Choroid plexus epithelial cell (primary cell): ENCODE data around the gene SYNGR1.

Experiments used
- DNase-seq: peaks from one replicate; pipeline ENCODE4 v3.0.0-alpha.2; 2010; ENCODE audit warnings: low read depth
- H3K4me3 ChIP-seq: 2 replicates; pipeline ENCODE4 v1.5.1; 2011; ENCODE audit warnings: low read depth, mild to moderate bottlenecking, control low read depth, low read length, moderate library complexity
- TF ChIP-seq, protein P1 (sequence below): conservative IDR thresholded peaks from 2 replicates; pipeline ENCODE4 v1.5.1; 2011; ENCODE audit warnings: low read depth, mild to moderate bottlenecking, control low read depth, inconsistent platforms, low read length, moderate library complexity

The SYNGR1 gene

DNA sequence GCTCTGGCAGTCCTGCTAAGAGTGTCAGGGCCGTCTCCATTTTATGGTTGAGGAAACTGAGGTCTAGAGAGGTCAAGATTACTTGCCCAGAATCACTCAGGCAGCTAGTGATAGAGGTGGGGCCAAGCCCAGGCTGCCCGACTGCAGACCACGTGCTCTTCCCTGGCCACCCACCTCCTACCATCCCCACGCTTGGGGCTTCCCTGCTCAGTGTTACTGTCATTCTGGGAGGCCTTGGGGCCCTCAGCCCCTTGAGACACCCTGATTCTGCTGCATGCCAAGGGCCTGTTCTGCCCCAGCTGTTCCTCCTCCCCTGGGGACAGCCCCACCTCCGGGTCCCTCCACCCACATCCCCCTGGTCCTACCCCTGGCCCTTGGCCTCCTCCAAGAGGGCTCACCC is 32.6 kb downstream of the SYNGR1 start:
- H3K4me3 ChIP-seq = no peak overlapping the region
- no peak for DNase-seq
- TF ChIP-seq, protein P1, sequence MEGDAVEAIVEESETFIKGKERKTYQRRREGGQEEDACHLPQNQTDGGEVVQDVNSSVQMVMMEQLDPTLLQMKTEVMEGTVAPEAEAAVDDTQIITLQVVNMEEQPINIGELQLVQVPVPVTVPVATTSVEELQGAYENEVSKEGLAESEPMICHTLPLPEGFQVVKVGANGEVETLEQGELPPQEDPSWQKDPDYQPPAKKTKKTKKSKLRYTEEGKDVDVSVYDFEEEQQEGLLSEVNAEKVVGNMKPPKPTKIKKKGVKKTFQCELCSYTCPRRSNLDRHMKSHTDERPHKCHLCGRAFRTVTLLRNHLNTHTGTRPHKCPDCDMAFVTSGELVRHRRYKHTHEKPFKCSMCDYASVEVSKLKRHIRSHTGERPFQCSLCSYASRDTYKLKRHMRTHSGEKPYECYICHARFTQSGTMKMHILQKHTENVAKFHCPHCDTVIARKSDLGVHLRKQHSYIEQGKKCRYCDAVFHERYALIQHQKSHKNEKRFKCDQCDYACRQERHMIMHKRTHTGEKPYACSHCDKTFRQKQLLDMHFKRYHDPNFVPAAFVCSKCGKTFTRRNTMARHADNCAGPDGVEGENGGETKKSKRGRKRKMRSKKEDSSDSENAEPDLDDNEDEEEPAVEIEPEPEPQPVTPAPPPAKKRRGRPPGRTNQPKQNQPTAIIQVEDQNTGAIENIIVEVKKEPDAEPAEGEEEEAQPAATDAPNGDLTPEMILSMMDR = no peak

DNA sequence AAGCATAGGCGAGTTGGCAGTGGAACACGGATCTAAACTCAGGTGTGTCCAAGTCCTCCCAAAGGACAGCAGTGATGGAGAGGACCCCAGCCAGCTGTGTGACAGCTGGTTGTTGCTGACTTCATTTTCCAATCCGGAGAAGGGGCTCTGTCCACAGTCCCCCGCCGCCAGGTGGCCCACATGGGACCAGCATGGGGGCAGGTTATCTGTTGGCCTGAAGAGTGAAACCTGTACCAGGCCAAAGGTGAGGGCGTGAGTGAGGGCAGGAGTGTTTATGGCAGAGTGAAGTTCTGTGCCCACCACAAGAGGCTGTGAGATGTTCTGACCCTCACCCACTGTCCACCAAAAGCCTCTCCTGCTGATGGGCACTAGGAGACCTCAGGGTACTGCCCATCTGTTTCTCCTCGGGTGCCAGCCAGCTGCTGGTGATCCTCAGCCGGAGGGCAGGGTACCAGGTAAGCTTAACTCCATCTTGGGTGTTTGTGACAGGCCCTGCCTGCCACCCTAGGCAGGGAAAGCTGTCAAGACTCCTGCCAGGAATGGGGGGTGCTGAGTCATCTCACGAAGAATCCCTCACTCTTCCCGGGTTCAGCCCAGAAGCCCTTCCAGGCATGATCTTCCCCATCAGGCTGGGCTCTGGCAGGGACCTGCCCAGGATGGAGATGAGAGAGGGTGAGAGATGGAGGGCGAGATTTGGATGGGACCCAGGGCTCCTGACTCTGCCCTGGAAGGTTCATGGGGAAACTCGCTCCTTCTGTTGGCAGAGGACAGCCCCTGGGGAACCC is 34.2 kb downstream of the SYNGR1 start:
- TF ChIP-seq, protein P1 = no peak
- DNase-seq = no peak

GRCh38 chr22:39384750-39385480 is 35.1 kb downstream of the SYNGR1 start:
- TF ChIP-seq, protein P1 = peak; percentile 54
- no peak overlapping the region for H3K4me3 ChIP-seq
- peak; percentile 50 for DNase-seq

More for the DNA sequence above, 34.2 kb downstream of the SYNGR1 start:
- H3K4me3 ChIP-seq = no peak overlapping the region

DNA sequence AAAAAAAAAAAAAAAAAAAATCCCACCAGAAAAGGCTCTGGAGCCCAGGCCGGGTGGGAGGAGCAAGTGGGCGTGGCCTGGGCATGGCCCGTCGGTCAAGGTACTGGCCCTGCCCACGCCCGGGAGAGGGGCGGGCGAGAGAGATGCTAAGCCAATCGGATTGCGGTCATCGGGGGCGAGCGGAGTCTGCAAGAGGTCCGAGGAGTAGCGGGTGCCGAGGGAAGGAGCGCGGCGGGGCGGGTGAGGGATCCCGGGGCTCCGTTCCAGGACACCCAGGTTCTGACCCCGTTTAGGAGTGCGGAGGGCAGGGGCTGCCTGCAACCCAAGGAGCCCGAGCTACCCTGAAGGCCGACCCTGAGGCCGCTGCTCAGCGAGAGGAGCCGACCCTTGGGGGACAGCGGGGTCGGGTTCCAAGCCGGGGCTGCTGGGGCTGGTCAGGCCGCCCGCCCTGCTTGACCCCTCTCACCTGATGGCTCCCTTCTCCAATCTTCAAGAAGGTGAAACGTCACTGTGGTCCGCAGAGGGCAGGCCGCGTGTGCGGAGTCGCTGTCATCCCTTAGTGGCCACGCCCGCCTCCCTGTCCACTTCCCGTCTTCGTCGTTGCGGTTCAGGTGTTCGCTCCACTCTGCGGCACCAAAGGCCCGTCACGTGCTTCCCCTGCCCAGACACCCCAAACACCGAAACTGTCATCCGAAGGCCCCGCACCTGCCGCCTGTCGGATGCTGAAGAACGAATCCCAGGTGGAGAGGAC is 38.6 kb downstream of the SYNGR1 start:
- peak overlapping the region; percentile 65 for H3K4me3 ChIP-seq
- DNase-seq = peak; percentile 88
- TF ChIP-seq, protein P1 = no peak

DNA sequence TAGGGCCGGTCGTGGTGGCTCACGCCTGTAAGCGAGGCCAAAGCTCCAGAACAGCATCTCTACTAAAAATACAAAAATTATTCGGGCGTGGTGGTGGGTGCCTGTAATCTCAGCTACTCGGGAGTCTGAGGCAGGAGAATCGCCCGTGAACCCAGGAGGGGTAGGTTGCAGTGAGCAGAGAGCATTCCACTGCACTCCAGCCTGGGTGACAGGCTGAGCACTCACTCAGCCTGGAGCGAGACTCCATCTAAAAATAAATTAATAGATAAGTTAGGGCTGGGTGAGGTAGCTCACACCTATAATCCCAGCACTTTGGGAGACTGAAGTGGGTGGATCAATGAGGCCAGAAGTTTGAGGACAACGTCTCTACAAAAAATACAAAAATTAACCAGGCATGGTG is 39.6 kb downstream of the SYNGR1 start:
- DNase-seq = no peak
- TF ChIP-seq, protein P1 = no peak
- H3K4me3 ChIP-seq = no peak overlapping the region

GRCh38 chr22:39392341-39392948 is 42.7 kb downstream of the SYNGR1 start:
- H3K4me3 ChIP-seq = no peak overlapping the region
- DNase-seq = peak; percentile 44
- TF ChIP-seq, protein P1 = no peak
